Stimulated activated CD4-positive, alpha-beta T cell treated with anti-CD3 and anti-CD28 coated beads, TNF-alpha, amount 100 ng/mL, for 4 hours (primary cell): ENCODE results near the gene ADAMTS12.

Experiments used
- DNase-seq, 3 experiments: peaks; one replicate each; pipeline ENCODE4 v3.0.0-alpha.2; 2020; ENCODE audit warnings: low read depth in 3 of 3

The ADAMTS12 gene

GRCh38 chr5:33801292-33801691 is 90.5 kb downstream of the ADAMTS12 start:
- DNase-seq, result no peak

- no peak for DNase-seq
These were observed 91.4 kb downstream of the ADAMTS12 start for GRCh38 chr5:33800241-33800950.

GRCh38 chr5:33795496-33795895 is 96.3 kb downstream of the ADAMTS12 start:
- DNase-seq, result no peak

GRCh38 chr5:33794550-33795181 is 97.1 kb downstream of the ADAMTS12 start:
- DNase-seq, result no peak

GRCh38 chr5:33793836-33794549 is 97.8 kb downstream of the ADAMTS12 start:
- DNase-seq, result no peak

GRCh38 chr5:33793276-33793675 is 98.5 kb downstream of the ADAMTS12 start:
- DNase-seq, result no peak

GRCh38 chr5:33792559-33792958 is 99.2 kb downstream of the ADAMTS12 start:
- DNase-seq, result no peak

- no peak for DNase-seq
These were observed 102.2 kb downstream of the ADAMTS12 start for GRCh38 chr5:33789567-33789957.

GRCh38 chr5:33788922-33789566 is 102.7 kb downstream of the ADAMTS12 start:
- DNase-seq, result no peak

GRCh38 chr5:33785571-33785970 is 106.2 kb downstream of the ADAMTS12 start:
- no peak for DNase-seq

- no peak for DNase-seq
These were observed 110.5 kb downstream of the ADAMTS12 start for GRCh38 chr5:33781286-33781685.

GRCh38 chr5:33776151-33776660 is 115.6 kb downstream of the ADAMTS12 start:
- no peak for DNase-seq

GRCh38 chr5:33774341-33774740 is 117.4 kb downstream of the ADAMTS12 start:
- no peak for DNase-seq

GRCh38 chr5:33772380-33772897 is 119.4 kb downstream of the ADAMTS12 start:
- no peak for DNase-seq

GRCh38 chr5:33769968-33770367 is 121.8 kb downstream of the ADAMTS12 start:
- no peak for DNase-seq

GRCh38 chr5:33769196-33769595 is 122.6 kb downstream of the ADAMTS12 start:
- no peak for DNase-seq

GRCh38 chr5:33766023-33766422 is 125.8 kb downstream of the ADAMTS12 start:
- no peak for DNase-seq

- no peak for DNase-seq
These were observed 127.0 kb downstream of the ADAMTS12 start for GRCh38 chr5:33764786-33765185.

GRCh38 chr5:33763435-33763834 is 128.4 kb downstream of the ADAMTS12 start:
- no peak for DNase-seq

GRCh38 chr5:33762859-33763258 is 128.9 kb downstream of the ADAMTS12 start:
- DNase-seq, result no peak

- DNase-seq, result no peak
These were observed 130.7 kb downstream of the ADAMTS12 start for GRCh38 chr5:33761139-33761538.

- DNase-seq, result no peak
These were observed 133.1 kb downstream of the ADAMTS12 start for GRCh38 chr5:33758737-33759136.
